Measurements from ENCODE around the gene SFMBT1.

Gene SFMBT1

GRCh38 chr3:52865994-52866393 is 179.9 kb downstream of the SFMBT1 start:
- TF ChIP-seq CTCF (IDR thresholded peaks at IDR 0.05; ENCODE audit: insufficient read depth, low read length, poor library complexity, severe bottlenecking) (no peak), EZH2phosphoT487 (conservative IDR thresholded peaks at IDR 0.05; ENCODE audit: low read length) (no peak)
- Histone ChIP-seq H3K79me2 (ENCODE audit: insufficient read depth, low read length) (no peaks in the 10 kb centered on the region), H3K4me3 (ENCODE audit: insufficient read depth, low read length, poor library complexity, severe bottlenecking) (no peak overlapping the region), H3K27ac (ENCODE audit: low read depth, low read length) (no peak overlapping the region), H3F3A (ENCODE audit: insufficient read depth) (no peaks in the 10 kb centered on the region), H2AFZ (ENCODE audit: low read depth, low read length, severe bottlenecking) (no peak overlapping the region), H3K4me2 (ENCODE audit: low read depth, low read length, poor library complexity, severe bottlenecking) (no peak overlapping the region), H3K9me3 (ENCODE audit: insufficient read depth, low read length) (no peaks in the 10 kb centered on the region), H3K9ac (ENCODE audit: low read length) (no peak overlapping the region), H4K20me1 (ENCODE audit: low read depth, low read length) (no peaks in the 10 kb centered on the region), H3K36me3 (ENCODE audit: low read length) (no peaks in the 10 kb centered on the region), H3K27me3 (ENCODE audit: low read length) (no peaks in the 10 kb centered on the region), H3K9me2 (replicated peaks; ENCODE audit: insufficient read depth, low read length) (no peaks in the 10 kb centered on the region)

- Histone ChIP-seq H3K9me2 (replicated peaks; ENCODE audit: insufficient read depth, low read length) (no peaks in the 10 kb centered on the region), H3K27me3 (ENCODE audit: low read length) (no peaks in the 10 kb centered on the region), H4K20me1 (ENCODE audit: low read depth, low read length) (no peaks in the 10 kb centered on the region), H3K36me3 (ENCODE audit: low read length) (no peaks in the 10 kb centered on the region), H3K9ac (ENCODE audit: low read length) (no peak overlapping the region), H3K79me2 (ENCODE audit: insufficient read depth, low read length) (no peaks in the 10 kb centered on the region), H3F3A (ENCODE audit: insufficient read depth) (no peaks in the 10 kb centered on the region), H3K9me3 (ENCODE audit: insufficient read depth, low read length) (no peaks in the 10 kb centered on the region), H3K27ac (ENCODE audit: low read depth, low read length) (no peak overlapping the region), H3K4me3 (ENCODE audit: insufficient read depth, low read length, poor library complexity, severe bottlenecking) (no peak overlapping the region), H2AFZ (ENCODE audit: low read depth, low read length, severe bottlenecking) (no peak overlapping the region), H3K4me2 (ENCODE audit: low read depth, low read length, poor library complexity, severe bottlenecking) (no peak overlapping the region)
- TF ChIP-seq EZH2phosphoT487 (conservative IDR thresholded peaks at IDR 0.05; ENCODE audit: low read length) (no peak), CTCF (IDR thresholded peaks at IDR 0.05; ENCODE audit: insufficient read depth, low read length, poor library complexity, severe bottlenecking) (no peak)
These were observed 185.5 kb downstream of the SFMBT1 start for GRCh38 chr3:52860424-52860768.

GRCh38 chr3:52859686-52860423 is 186.0 kb downstream of the SFMBT1 start:
- Histone ChIP-seq H3K27ac (ENCODE audit: low read depth, low read length) (no peak overlapping the region), H3K79me2 (ENCODE audit: insufficient read depth, low read length) (no peaks in the 10 kb centered on the region), H3F3A (ENCODE audit: insufficient read depth) (no peaks in the 10 kb centered on the region), H4K20me1 (ENCODE audit: low read depth, low read length) (no peaks in the 10 kb centered on the region), H3K36me3 (ENCODE audit: low read length) (no peaks in the 10 kb centered on the region), H3K9me3 (ENCODE audit: insufficient read depth, low read length) (no peaks in the 10 kb centered on the region), H2AFZ (ENCODE audit: low read depth, low read length, severe bottlenecking) (no peak overlapping the region), H3K9ac (ENCODE audit: low read length) (no peak overlapping the region), H3K4me3 (ENCODE audit: insufficient read depth, low read length, poor library complexity, severe bottlenecking) (no peak overlapping the region), H3K9me2 (replicated peaks; ENCODE audit: insufficient read depth, low read length) (no peaks in the 10 kb centered on the region), H3K27me3 (ENCODE audit: low read length) (no peaks in the 10 kb centered on the region), H3K4me2 (ENCODE audit: low read depth, low read length, poor library complexity, severe bottlenecking) (no peak overlapping the region)
- TF ChIP-seq CTCF (IDR thresholded peaks at IDR 0.05; ENCODE audit: insufficient read depth, low read length, poor library complexity, severe bottlenecking) (no peak), EZH2phosphoT487 (conservative IDR thresholded peaks at IDR 0.05; ENCODE audit: low read length) (no peak)

All from SU-DHL-6 (cell line).